Liver (tissue), 9 donors: Measurements from ENCODE around the gene SLC7A10. TPM values are rescaled to one million over a fixed set of nuclear protein-coding genes. Genes with fewer than 3 reads are reported as not detected.

Source experiments
- DNase-seq: peaks from one replicate; pipeline ENCODE4 v3.0.0-alpha.2; 2017; ENCODE audit warnings: low spot score
- H3K27ac ChIP-seq, 2 donors: one replicate each; pipeline ENCODE4 v1.7.0; 2013; ENCODE audit warnings: inconsistent platforms in 2 of 2, low read length in 2 of 2, control low read depth in 1 of 2, low read depth in 1 of 2, mild to moderate bottlenecking in 1 of 2
- H3K27me3 ChIP-seq, 4 donors: one replicate each; pipeline versions ENCODE4 v1.6.1 to v1.7.0; 2013; ENCODE audit warnings: low read length in 3 of 4, inconsistent platforms in 1 of 4, mild to moderate bottlenecking in 1 of 4, moderate library complexity in 1 of 4; ENCODE audit not compliant: control insufficient read depth in 4 of 4, insufficient read depth in 4 of 4
- H3K36me3 ChIP-seq, 4 donors: one replicate each; pipeline versions ENCODE4 v1.6.1 to v1.7.0; 2013; ENCODE audit warnings: low read length in 3 of 4, mild to moderate bottlenecking in 3 of 4, low read depth in 1 of 4, moderate library complexity in 1 of 4; ENCODE audit not compliant: control insufficient read depth in 4 of 4, insufficient read depth in 3 of 4
- H3K4me1 ChIP-seq, 4 donors: one replicate each; pipeline versions ENCODE4 v1.6.1 to v1.7.0; 2013; ENCODE audit warnings: low read length in 3 of 4, mild to moderate bottlenecking in 3 of 4, moderate library complexity in 1 of 4; ENCODE audit not compliant: control insufficient read depth in 4 of 4, insufficient read depth in 4 of 4
- H3K4me3 ChIP-seq, 3 donors: one replicate each; pipeline versions ENCODE4 v1.6.1 to v1.7.0; 2013; ENCODE audit warnings: low read length in 3 of 3, control low read depth in 1 of 3, low read depth in 1 of 3, mild to moderate bottlenecking in 1 of 3
- H3K9ac ChIP-seq, 2 donors: one replicate each; pipeline ENCODE4 v1.7.0; 2013; ENCODE audit warnings: low read length in 2 of 2, mild to moderate bottlenecking in 2 of 2, moderate library complexity in 2 of 2, control low read depth in 1 of 2, low read depth in 1 of 2
- H3K9me3 ChIP-seq, 4 donors: one replicate each; pipeline versions ENCODE4 v1.6.1 to v1.7.0; 2013; ENCODE audit warnings: low read length in 3 of 4; ENCODE audit not compliant: control insufficient read depth in 4 of 4
- EGR1 ChIP-seq, 2 donors: IDR thresholded peaks; 2 replicates each; pipeline ENCODE4 v1.6.1; 2016 to 2018; ENCODE audit warnings: antibody characterized with exemption in 2 of 2, low read depth in 2 of 2
- FOXA1 ChIP-seq: IDR thresholded peaks from 2 replicates; pipeline ENCODE4 v1.6.1; 2016; ENCODE audit warnings: antibody characterized with exemption
- FOXA2 ChIP-seq: IDR thresholded peaks from 2 replicates; pipeline ENCODE4 v1.6.1; 2016; ENCODE audit warnings: antibody characterized with exemption
- GABPA ChIP-seq, 2 donors: IDR thresholded peaks in 1 of 2; conservative IDR thresholded peaks in 1 of 2; 2 replicates each; pipeline ENCODE4 v1.6.1; 2016; ENCODE audit warnings: antibody characterized with exemption in 2 of 2, mild to moderate bottlenecking in 1 of 2, moderate library complexity in 1 of 2
- HNF4A ChIP-seq, 2 donors: conservative IDR thresholded peaks; 2 replicates each; pipeline ENCODE4 v1.6.1; 2016; ENCODE audit warnings: antibody characterized with exemption in 2 of 2, mild to moderate bottlenecking in 2 of 2
- HNF4G ChIP-seq: IDR thresholded peaks from 2 replicates; pipeline ENCODE4 v1.6.1; 2016; ENCODE audit warnings: antibody characterized with exemption
- JUND ChIP-seq, 2 donors: IDR thresholded peaks; 2 replicates each; pipeline ENCODE4 v1.6.1; 2016; ENCODE audit warnings: antibody characterized with exemption in 2 of 2
- NR2F2 ChIP-seq: IDR thresholded peaks from 2 replicates; pipeline ENCODE4 v1.6.1; 2016; ENCODE audit warnings: antibody characterized with exemption
- RAD21 ChIP-seq, 2 donors: IDR thresholded peaks; 2 replicates each; pipeline ENCODE4 v1.6.1; 2016; ENCODE audit warnings: antibody characterized with exemption in 2 of 2, mild to moderate bottlenecking in 2 of 2
- RXRA ChIP-seq, 2 donors: IDR thresholded peaks; 2 replicates each; pipeline ENCODE4 v1.6.1; 2017 to 2018; ENCODE audit warnings: antibody characterized with exemption in 2 of 2, mild to moderate bottlenecking in 1 of 2
- SP1 ChIP-seq: IDR thresholded peaks from 2 replicates; pipeline ENCODE4 v1.6.1; 2018; ENCODE audit warnings: antibody characterized with exemption, mild to moderate bottlenecking
- TAF1 ChIP-seq: conservative IDR thresholded peaks from 2 replicates; pipeline ENCODE4 v1.6.1; 2016; ENCODE audit warnings: antibody characterized with exemption, mild to moderate bottlenecking
- YY1 ChIP-seq: IDR thresholded peaks from 2 replicates; pipeline ENCODE4 v1.6.1; 2016; ENCODE audit warnings: antibody characterized with exemption, mild to moderate bottlenecking
- WGBS: extraction: QIAGEN DNeasy Blood & Tissue Kit; methylation state at CpG from one replicate; pipeline ENCODE4 v1.1.7; 2013; 5-methylcytosine and 5-hydroxymethylcytosine counted together
- polyA plus RNA-seq, 2 donors: library from polyadenylated mRNA; stranded (reverse) in 1 of 2; unstranded in 1 of 2; fragments of 200-250 nt in 1 of 2; fragments of >200 nt in 1 of 2; fragmentation: Nextera tagmentation in 1 of 2; extraction: Ambion mirVana in 1 of 2; gene quantifications; one replicate each; pipeline versions ENCODE4 v1.2.1 to v1.2.3, GENCODE V29; 2013 to 2015
- total RNA-seq, 2 donors: library from RNA; depleted of rRNA; stranded (reverse); fragments of >200 nt; gene quantifications; one replicate each; pipeline ENCODE4 v1.2.3, GENCODE V29; 2014
- TF ChIP-seq, protein P1 (sequence below): IDR thresholded peaks from 2 replicates; pipeline ENCODE4 v1.6.1; 2016; ENCODE audit warnings: antibody characterized with exemption
- TF ChIP-seq, protein P2 (sequence below): IDR thresholded peaks from 2 replicates; pipeline ENCODE4 v1.6.1; 2016; ENCODE audit warnings: antibody characterized with exemption, mild to moderate bottlenecking
- TF ChIP-seq, protein P3 (sequence below): IDR thresholded peaks from 2 replicates; pipeline ENCODE4 v1.6.1; 2016; ENCODE audit warnings: antibody characterized with exemption
- TF ChIP-seq, protein P4 (sequence below): fragments of 150-350 bp; IDR thresholded peaks from 2 replicates; pipeline ENCODE4 v1.5.1; 2017; ENCODE audit warnings: improper control_type of control experiment, low read depth, low read length; ENCODE audit not compliant: missing input control
- TF ChIP-seq, protein P5 (sequence below): IDR thresholded peaks from 2 replicates; pipeline ENCODE4 v1.6.1; 2016; ENCODE audit warnings: antibody characterized with exemption
- donor health status: healthy.
- donor health status: healthy.
- donor health status: healthy.
- donor health status: healthy.
- donor health status: healthy.

The SLC7A10 gene
- total and polyA plus RNA-seq, 4 donors: not detected

DNA sequence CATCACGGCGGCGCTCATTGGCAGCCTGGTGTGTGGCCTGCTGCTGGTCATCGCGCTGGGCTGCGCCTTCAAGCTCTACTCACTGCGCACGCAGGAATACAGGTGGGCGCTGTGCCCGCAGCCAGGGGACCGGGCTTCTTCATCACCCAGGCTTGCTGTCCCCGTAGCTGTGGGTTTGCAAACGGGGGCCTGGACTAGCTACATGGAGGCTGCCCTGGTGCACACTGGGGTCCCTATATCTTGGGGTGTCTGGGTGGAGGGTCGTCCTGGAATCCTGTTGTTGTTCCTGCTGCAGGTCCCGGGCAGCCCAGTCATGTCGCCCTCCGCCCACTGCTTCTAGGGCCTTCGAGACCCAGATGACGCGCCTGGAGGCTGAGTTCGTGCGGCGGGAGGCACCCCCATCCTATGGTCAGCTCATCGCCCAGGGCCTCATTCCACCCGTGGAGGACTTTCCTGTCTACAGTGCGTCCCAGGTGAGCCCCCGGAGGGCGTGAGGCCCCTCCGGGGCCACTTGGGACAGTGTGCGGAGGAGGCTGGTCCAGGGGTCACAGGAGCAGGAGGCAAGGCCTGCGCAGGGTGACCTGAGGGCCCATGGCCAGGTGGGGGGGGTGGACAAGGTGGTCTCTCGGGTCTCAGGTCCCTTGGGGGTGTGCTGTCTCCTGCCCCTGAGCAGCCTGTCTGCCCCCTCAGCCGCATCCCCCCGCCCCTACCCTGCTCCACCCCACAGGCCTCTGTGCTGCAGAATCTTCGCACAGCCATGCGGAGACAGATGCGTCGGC is 19.2 kb downstream of the SLC7A10 start:
- WGBS: 97% methylated on average over 38 of the region's 38 CpGs
- Histone ChIP-seq H3K9ac (no peak overlapping the region), H3K4me3 (no peak overlapping the region), H3K27me3 (no peaks in the 10 kb centered on the region), H3K9me3 (no peaks in the 10 kb centered on the region), H3K36me3 (peaks cover 0 to 34% (median 11%) of the 10 kb centered on the region in 4 donors), H3K4me1 (peaks cover 0 to 32% (median 20%) of the 10 kb centered on the region in 4 donors), H3K27ac (no peak overlapping the region)
- TF ChIP-seq, protein P1, sequence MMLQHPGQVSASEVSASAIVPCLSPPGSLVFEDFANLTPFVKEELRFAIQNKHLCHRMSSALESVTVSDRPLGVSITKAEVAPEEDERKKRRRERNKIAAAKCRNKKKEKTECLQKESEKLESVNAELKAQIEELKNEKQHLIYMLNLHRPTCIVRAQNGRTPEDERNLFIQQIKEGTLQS: no peak
- TF ChIP-seq RXRA (IDR thresholded peaks at IDR 0.05) (no peak), RAD21 (IDR thresholded peaks at IDR 0.05) (no peak), EGR1 (IDR thresholded peaks at IDR 0.05; ENCODE audit: low read depth in 2 of 2) (no peak), FOXA2 (no peak)
- TF ChIP-seq, protein P2, sequence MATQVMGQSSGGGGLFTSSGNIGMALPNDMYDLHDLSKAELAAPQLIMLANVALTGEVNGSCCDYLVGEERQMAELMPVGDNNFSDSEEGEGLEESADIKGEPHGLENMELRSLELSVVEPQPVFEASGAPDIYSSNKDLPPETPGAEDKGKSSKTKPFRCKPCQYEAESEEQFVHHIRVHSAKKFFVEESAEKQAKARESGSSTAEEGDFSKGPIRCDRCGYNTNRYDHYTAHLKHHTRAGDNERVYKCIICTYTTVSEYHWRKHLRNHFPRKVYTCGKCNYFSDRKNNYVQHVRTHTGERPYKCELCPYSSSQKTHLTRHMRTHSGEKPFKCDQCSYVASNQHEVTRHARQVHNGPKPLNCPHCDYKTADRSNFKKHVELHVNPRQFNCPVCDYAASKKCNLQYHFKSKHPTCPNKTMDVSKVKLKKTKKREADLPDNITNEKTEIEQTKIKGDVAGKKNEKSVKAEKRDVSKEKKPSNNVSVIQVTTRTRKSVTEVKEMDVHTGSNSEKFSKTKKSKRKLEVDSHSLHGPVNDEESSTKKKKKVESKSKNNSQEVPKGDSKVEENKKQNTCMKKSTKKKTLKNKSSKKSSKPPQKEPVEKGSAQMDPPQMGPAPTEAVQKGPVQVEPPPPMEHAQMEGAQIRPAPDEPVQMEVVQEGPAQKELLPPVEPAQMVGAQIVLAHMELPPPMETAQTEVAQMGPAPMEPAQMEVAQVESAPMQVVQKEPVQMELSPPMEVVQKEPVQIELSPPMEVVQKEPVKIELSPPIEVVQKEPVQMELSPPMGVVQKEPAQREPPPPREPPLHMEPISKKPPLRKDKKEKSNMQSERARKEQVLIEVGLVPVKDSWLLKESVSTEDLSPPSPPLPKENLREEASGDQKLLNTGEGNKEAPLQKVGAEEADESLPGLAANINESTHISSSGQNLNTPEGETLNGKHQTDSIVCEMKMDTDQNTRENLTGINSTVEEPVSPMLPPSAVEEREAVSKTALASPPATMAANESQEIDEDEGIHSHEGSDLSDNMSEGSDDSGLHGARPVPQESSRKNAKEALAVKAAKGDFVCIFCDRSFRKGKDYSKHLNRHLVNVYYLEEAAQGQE: no peak
- DNase-seq: no peak

DNA sequence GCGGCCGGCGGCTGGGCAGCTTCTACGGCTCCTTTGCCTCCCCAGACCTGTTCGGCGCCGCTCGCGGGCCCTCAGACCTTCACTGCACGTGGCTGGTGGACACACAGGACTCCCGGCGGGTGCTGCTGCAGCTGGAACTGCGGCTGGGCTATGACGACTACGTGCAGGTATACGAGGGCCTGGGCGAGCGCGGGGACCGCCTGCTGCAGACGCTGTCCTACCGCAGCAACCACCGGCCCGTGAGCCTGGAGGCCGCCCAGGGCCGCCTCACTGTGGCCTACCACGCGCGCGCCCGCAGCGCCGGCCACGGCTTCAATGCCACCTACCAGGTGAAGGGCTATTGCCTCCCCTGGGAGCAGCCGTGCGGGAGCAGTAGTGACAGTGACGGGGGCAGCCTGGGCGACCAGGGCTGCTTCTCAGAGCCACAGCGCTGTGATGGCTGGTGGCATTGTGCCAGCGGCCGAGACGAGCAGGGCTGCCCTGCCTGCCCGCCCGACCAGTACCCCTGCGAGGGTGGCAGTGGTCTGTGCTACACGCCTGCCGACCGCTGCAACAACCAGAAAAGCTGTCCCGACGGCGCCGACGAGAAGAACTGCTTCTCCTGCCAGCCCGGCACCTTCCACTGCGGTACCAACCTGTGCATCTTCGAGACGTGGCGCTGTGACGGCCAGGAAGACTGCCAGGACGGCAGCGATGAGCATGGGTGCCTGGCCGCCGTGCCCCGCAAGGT is 20.0 kb downstream of the SLC7A10 start:
- Histone ChIP-seq H3K36me3 (peaks cover 0 to 34% (median 11%) of the 10 kb centered on the region in 4 donors), H3K27ac (no peak overlapping the region), H3K27me3 (no peaks in the 10 kb centered on the region), H3K4me1 (peaks cover 0 to 32% (median 20%) of the 10 kb centered on the region in 4 donors), H3K4me3 (no peak overlapping the region), H3K9me3 (no peaks in the 10 kb centered on the region), H3K9ac (no peak overlapping the region)
- no peak for TF ChIP-seq YY1
- TF ChIP-seq FOXA2: no peak
- TF ChIP-seq JUND (IDR thresholded peaks at IDR 0.05): no peak
- TF ChIP-seq RXRA (IDR thresholded peaks at IDR 0.05): no peak
- no peak for TF ChIP-seq RAD21 (IDR thresholded peaks at IDR 0.05)
- TF ChIP-seq GABPA (IDR thresholded peaks at IDR 0.05 in 1 of 2, conservative IDR thresholded peaks at IDR 0.05 in 1 of 2): no peak
- no peak for TF ChIP-seq NR2F2
- TF ChIP-seq HNF4G: no peak
- no peak for TF ChIP-seq SP1
- TF ChIP-seq HNF4A (conservative IDR thresholded peaks at IDR 0.05): no peak
- TF ChIP-seq, protein P1: no peak
- TF ChIP-seq, protein P3, sequence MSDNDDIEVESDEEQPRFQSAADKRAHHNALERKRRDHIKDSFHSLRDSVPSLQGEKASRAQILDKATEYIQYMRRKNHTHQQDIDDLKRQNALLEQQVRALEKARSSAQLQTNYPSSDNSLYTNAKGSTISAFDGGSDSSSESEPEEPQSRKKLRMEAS: no peak
- no peak for TF ChIP-seq FOXA1
- TF ChIP-seq, protein P2: no peak
- TF ChIP-seq, protein P4, sequence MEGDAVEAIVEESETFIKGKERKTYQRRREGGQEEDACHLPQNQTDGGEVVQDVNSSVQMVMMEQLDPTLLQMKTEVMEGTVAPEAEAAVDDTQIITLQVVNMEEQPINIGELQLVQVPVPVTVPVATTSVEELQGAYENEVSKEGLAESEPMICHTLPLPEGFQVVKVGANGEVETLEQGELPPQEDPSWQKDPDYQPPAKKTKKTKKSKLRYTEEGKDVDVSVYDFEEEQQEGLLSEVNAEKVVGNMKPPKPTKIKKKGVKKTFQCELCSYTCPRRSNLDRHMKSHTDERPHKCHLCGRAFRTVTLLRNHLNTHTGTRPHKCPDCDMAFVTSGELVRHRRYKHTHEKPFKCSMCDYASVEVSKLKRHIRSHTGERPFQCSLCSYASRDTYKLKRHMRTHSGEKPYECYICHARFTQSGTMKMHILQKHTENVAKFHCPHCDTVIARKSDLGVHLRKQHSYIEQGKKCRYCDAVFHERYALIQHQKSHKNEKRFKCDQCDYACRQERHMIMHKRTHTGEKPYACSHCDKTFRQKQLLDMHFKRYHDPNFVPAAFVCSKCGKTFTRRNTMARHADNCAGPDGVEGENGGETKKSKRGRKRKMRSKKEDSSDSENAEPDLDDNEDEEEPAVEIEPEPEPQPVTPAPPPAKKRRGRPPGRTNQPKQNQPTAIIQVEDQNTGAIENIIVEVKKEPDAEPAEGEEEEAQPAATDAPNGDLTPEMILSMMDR: no peak
- no peak for TF ChIP-seq EGR1 (IDR thresholded peaks at IDR 0.05; ENCODE audit: low read depth in 2 of 2)
- TF ChIP-seq, protein P5, sequence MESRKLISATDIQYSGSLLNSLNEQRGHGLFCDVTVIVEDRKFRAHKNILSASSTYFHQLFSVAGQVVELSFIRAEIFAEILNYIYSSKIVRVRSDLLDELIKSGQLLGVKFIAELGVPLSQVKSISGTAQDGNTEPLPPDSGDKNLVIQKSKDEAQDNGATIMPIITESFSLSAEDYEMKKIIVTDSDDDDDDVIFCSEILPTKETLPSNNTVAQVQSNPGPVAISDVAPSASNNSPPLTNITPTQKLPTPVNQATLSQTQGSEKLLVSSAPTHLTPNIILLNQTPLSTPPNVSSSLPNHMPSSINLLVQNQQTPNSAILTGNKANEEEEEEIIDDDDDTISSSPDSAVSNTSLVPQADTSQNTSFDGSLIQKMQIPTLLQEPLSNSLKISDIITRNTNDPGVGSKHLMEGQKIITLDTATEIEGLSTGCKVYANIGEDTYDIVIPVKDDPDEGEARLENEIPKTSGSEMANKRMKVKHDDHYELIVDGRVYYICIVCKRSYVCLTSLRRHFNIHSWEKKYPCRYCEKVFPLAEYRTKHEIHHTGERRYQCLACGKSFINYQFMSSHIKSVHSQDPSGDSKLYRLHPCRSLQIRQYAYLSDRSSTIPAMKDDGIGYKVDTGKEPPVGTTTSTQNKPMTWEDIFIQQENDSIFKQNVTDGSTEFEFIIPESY: no peak
- no peak for TF ChIP-seq TAF1
- DNase-seq: no peak
- 96% methylated on average over 64 of the region's 64 CpGs for WGBS
